ENCODE measurements around the gene MRPS18A.

The MRPS18A gene

GRCh38 chr6:43719511-43719910, 31.9 kb upstream of the MRPS18A start:
- DNase-seq (ENCODE audit: insufficient read length, low spot score), result no peak
- TF ChIP-seq POLR2A (IDR thresholded peaks at IDR 0.05; ENCODE audit: low read depth, low read length) (no peak), POLR2AphosphoS5 (IDR thresholded peaks at IDR 0.05; ENCODE audit: low read depth, low read length) (no peak), SPI1 (IDR thresholded peaks at IDR 0.05; ENCODE audit: low read depth, low read length) (no peak), PAX5 (IDR thresholded peaks at IDR 0.05; ENCODE audit: insufficient read depth, low read length, severe bottlenecking) (no peak), TAF1 (IDR thresholded peaks at IDR 0.05; ENCODE audit: low read depth, low read length) (no peak), POU2F2 (IDR thresholded peaks at IDR 0.05; ENCODE audit: low read depth, low read length) (no peak)
- FAIRE-seq, result no peak

- no peak for FAIRE-seq
Measured at GRCh38 chr6:43718387-43719105, 31.0 kb upstream of the MRPS18A start.

GRCh38 chr6:43717822-43718221, 30.2 kb upstream of the MRPS18A start:
- no peak for TF ChIP-seq POU2F2 (IDR thresholded peaks at IDR 0.05; ENCODE audit: low read depth, low read length)
- no peak for TF ChIP-seq PAX5 (IDR thresholded peaks at IDR 0.05; ENCODE audit: insufficient read depth, low read length, severe bottlenecking)
- no peak for TF ChIP-seq TAF1 (IDR thresholded peaks at IDR 0.05; ENCODE audit: low read depth, low read length)
- TF ChIP-seq POLR2AphosphoS5 (IDR thresholded peaks at IDR 0.05; ENCODE audit: low read depth, low read length), result no peak
- no peak for TF ChIP-seq SPI1 (IDR thresholded peaks at IDR 0.05; ENCODE audit: low read depth, low read length)
- no peak for TF ChIP-seq POLR2A (IDR thresholded peaks at IDR 0.05; ENCODE audit: low read depth, low read length)
- FAIRE-seq (no peak), DNase-seq (ENCODE audit: insufficient read length, low spot score) (no peak)

More at GRCh38 chr6:43718387-43719105, 31.0 kb upstream of the MRPS18A start:
- TF ChIP-seq SPI1 (IDR thresholded peaks at IDR 0.05; ENCODE audit: low read depth, low read length), result no peak
- no peak for TF ChIP-seq TAF1 (IDR thresholded peaks at IDR 0.05; ENCODE audit: low read depth, low read length)
- TF ChIP-seq PAX5 (IDR thresholded peaks at IDR 0.05; ENCODE audit: insufficient read depth, low read length, severe bottlenecking), result no peak
- TF ChIP-seq POLR2AphosphoS5 (IDR thresholded peaks at IDR 0.05; ENCODE audit: low read depth, low read length), result no peak
- no peak for TF ChIP-seq POLR2A (IDR thresholded peaks at IDR 0.05; ENCODE audit: low read depth, low read length)
- TF ChIP-seq POU2F2 (IDR thresholded peaks at IDR 0.05; ENCODE audit: low read depth, low read length), result no peak
- no peak for DNase-seq (ENCODE audit: insufficient read length, low spot score)

GRCh38 chr6:43717389-43717788, 29.8 kb upstream of the MRPS18A start:
- TF ChIP-seq TAF1 (IDR thresholded peaks at IDR 0.05; ENCODE audit: low read depth, low read length) (no peak), POLR2AphosphoS5 (IDR thresholded peaks at IDR 0.05; ENCODE audit: low read depth, low read length) (no peak), POU2F2 (IDR thresholded peaks at IDR 0.05; ENCODE audit: low read depth, low read length) (no peak), PAX5 (IDR thresholded peaks at IDR 0.05; ENCODE audit: insufficient read depth, low read length, severe bottlenecking) (no peak)
- FAIRE-seq (peak; percentile 62), DNase-seq (ENCODE audit: insufficient read length, low spot score) (no peak)

GRCh38 chr6:43716099-43716498, 28.5 kb upstream of the MRPS18A start:
- DNase-seq (ENCODE audit: insufficient read length, low spot score) (no peak), FAIRE-seq (no peak)
- TF ChIP-seq TAF1 (IDR thresholded peaks at IDR 0.05; ENCODE audit: low read depth, low read length), result no peak
- TF ChIP-seq PAX5 (IDR thresholded peaks at IDR 0.05; ENCODE audit: insufficient read depth, low read length, severe bottlenecking), result no peak
- no peak for TF ChIP-seq POLR2AphosphoS5 (IDR thresholded peaks at IDR 0.05; ENCODE audit: low read depth, low read length)
- no peak for TF ChIP-seq POU2F2 (IDR thresholded peaks at IDR 0.05; ENCODE audit: low read depth, low read length)
- TF ChIP-seq SPI1 (IDR thresholded peaks at IDR 0.05; ENCODE audit: low read depth, low read length), result no peak
- TF ChIP-seq POLR2A (IDR thresholded peaks at IDR 0.05; ENCODE audit: low read depth, low read length), result no peak

GRCh38 chr6:43715056-43715788, 27.6 kb upstream of the MRPS18A start:
- FAIRE-seq (peak; percentile 88), DNase-seq (ENCODE audit: insufficient read length, low spot score) (peak; percentile 69)
- TF ChIP-seq PAX5 (IDR thresholded peaks at IDR 0.05; ENCODE audit: insufficient read depth, low read length, severe bottlenecking), result peak; percentile 68
- no peak for TF ChIP-seq SPI1 (IDR thresholded peaks at IDR 0.05; ENCODE audit: low read depth, low read length)

GRCh38 chr6:43714311-43715055, 26.9 kb upstream of the MRPS18A start:
- FAIRE-seq, result no peak
- no peak for DNase-seq (ENCODE audit: insufficient read length, low spot score)
- TF ChIP-seq POLR2A (IDR thresholded peaks at IDR 0.05; ENCODE audit: low read depth, low read length) (no peak), PAX5 (IDR thresholded peaks at IDR 0.05; ENCODE audit: insufficient read depth, low read length, severe bottlenecking) (no peak), POU2F2 (IDR thresholded peaks at IDR 0.05; ENCODE audit: low read depth, low read length) (0 out of 2 replicates have a peak, but pooled peaks have one; percentile 96), TAF1 (IDR thresholded peaks at IDR 0.05; ENCODE audit: low read depth, low read length) (no peak), SPI1 (IDR thresholded peaks at IDR 0.05; ENCODE audit: low read depth, low read length) (0 out of 2 replicates have a peak, but pooled peaks have one; percentile 12), POLR2AphosphoS5 (IDR thresholded peaks at IDR 0.05; ENCODE audit: low read depth, low read length) (no peak)

- DNase-seq (ENCODE audit: insufficient read length, low spot score), result no peak
- TF ChIP-seq POLR2A (IDR thresholded peaks at IDR 0.05; ENCODE audit: low read depth, low read length), result no peak
- TF ChIP-seq TAF1 (IDR thresholded peaks at IDR 0.05; ENCODE audit: low read depth, low read length), result no peak
- TF ChIP-seq POU2F2 (IDR thresholded peaks at IDR 0.05; ENCODE audit: low read depth, low read length), result no peak
- TF ChIP-seq POLR2AphosphoS5 (IDR thresholded peaks at IDR 0.05; ENCODE audit: low read depth, low read length), result no peak
- no peak for TF ChIP-seq SPI1 (IDR thresholded peaks at IDR 0.05; ENCODE audit: low read depth, low read length)
- TF ChIP-seq PAX5 (IDR thresholded peaks at IDR 0.05; ENCODE audit: insufficient read depth, low read length, severe bottlenecking), result no peak
- peak; percentile 40 for FAIRE-seq
Measured at GRCh38 chr6:43713643-43714310, 26.2 kb upstream of the MRPS18A start.

Measured in GM12891 (cell line).